Measurements from ENCODE around the gene WWC1.
"Not testable (repeated sequence)": the region's sequence is repeated elsewhere in the genome, so short reads cannot be mapped to it uniquely, and the experiment has no call there.

Gene WWC1

DNA sequence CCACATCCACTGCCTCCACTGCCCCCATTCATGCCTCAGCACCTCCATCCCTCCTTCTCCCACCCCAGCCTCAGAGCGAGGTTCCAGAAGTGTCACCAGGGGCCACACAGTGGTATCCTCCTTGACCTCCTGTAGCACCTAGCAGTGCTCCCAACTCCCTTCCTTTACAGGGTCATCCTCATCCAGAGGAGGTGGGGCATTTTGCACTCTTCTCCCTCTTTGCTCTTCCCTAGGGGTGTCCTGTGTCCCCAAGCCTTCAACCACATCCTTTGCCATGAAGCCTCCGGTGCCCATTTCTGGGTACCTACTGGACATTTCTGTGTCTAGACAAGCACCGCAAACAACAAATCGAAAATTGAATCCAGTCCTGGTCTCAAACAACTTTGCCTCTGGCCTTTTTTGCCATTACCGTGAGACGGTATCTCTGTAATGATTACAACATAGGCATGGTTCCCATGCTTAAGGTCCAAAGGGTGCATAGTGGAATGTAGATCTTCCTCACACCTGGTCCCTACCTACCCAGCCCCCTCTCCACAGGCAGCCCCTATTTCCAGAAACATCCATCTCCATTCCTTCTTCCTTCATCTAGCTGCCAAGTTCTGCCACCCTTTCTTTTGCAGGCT lies 17.6 kb downstream of the WWC1 start:
- DNase-seq (ENCODE audit: low read depth in 2 of 2) = no peak

DNA sequence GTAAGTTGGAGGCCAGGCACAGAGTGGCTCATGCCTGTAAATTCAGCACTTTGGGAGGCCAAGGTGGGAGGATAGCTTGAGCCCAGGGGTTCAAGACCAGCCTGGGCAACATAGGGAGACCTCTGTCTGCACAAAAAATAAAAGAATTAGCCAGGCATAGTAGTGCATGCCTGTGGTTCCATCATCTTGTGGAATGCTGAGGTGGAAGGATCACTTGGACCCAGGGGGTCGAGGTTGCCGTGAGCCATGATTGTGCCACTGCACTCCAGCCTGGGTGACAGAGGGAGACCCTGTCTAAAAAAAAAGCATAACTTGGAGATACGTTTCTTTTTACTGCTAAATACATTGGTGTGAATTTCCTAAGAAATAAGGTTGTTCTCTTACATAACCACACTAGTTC lies 19.1 kb downstream of the WWC1 start:
- DNase-seq (ENCODE audit: low read depth in 2 of 2) = not testable (repeated sequence)

DNA sequence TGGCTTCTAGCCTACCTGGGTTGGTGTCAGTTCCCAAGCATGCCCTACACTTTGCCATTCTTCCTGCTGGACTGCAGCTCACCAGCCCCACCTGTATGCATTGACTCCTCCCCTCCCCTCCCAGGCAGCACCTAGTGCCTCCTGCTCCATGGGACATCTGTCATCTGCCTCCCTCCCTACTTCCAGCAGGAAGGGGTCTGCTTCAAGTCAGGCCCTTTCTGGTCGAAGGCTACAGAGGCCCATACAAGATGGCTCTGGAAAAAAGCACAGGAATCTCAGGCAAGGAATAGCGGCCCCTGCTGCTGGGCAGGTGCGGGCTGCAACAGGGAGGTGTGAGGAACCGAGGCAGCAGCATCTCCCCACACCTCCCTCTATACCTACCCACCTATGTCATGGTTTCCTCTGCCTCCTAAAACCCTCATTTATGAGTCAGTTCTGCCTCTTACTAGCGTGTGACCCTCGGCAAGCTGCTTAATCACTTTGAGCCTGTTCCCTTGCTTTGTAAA lies 19.7 kb downstream of the WWC1 start:
- no peak for DNase-seq (ENCODE audit: low read depth in 2 of 2)

DNA sequence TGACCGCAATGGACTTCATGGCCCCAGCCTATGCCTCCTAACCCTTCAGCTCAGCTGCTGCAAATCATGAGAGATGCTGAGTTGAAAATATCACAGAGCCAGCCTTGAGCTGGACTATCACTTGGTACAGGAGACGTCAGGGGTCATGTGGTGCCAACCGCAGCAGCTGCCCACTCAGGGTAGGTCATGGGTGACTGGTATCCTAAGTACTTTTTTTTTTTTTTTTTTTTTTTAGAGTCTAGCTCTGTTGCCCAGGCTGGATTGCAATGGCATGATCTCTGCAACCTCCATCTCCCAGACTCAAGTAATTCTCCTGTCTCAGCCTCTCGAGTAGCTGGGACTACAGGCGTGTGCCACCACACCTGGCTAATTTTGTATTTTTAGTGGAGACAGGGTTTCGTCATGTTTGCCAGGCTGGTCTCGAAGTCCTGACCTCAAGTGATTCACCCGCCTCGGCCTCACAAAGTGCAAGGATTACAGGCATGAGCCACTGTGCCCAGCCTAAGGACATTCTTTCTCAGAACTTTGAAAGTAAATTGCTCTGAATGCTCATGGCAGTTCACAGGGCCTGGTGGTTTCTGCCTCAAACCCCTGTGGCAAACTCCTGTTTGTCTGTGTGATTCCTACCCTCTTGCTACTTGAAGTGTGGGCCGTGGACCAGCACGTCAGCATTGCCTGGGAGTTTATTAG lies 21.3 kb downstream of the WWC1 start:
- DNase-seq (ENCODE audit: low read depth in 2 of 2) = no peak

DNA sequence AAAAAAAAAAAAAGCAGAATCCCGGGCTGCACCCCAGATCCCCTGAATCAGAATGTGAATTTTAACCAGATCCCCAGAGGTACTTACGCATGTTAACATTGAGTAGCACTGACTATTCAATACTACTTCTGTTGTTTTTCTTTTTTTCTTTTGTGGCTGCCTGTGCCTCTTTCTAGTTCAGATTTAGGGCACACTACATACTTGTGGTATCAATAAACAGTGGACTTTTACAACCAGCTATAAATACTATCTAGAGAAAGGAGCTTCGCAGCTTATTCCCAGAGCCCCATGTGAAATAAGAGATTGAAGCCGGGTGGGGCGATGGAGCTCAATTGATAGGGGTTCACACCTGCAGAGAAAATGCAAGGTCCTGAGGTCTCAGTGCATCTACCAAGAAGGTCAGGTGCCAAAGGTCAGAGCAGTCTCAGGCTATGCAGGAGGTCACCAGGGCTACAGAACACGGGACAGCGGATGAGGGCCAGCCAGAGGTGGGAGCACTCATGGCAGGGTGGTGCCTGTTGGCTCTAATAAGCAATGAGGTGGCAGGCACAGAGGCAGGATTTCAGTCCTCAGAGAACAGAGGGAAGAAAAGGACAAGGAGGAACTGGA lies 22.3 kb downstream of the WWC1 start:
- peak; percentile 40 to 45 for DNase-seq (ENCODE audit: low read depth in 2 of 2)

DNA sequence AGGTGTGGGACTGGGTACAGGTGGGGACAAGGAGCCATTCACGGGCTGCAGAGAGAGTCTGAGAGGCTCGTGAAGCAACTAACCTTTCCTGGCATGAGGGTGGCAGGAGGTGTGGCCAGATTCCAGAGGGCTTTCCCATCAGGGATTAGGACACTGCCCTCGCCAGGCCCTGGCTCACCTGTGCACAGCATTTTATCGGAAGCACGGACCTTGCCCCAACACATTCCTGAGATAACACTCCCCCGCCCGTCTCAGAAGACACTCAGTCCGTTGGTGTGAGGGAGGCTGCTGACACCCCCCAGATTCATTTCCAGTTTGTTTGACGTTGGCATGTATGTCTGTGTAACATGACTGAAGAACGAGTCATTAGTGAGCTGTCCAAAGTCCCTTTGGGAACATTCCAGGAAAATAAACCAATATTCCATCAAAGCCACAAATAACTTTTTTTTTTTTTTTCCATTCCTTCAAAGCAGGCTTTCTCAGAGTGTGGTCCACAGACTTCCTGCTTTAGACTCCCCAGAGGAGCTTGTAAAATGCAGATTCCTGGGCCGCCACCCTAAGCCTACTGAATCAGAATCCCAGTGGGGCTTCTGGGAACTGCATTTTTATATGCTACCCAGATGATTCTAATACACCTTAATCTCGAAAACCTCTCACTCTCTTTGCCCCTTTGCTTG lies 23.4 kb downstream of the WWC1 start:
- peak; percentile 95 for DNase-seq (ENCODE audit: low read depth in 2 of 2)

DNA sequence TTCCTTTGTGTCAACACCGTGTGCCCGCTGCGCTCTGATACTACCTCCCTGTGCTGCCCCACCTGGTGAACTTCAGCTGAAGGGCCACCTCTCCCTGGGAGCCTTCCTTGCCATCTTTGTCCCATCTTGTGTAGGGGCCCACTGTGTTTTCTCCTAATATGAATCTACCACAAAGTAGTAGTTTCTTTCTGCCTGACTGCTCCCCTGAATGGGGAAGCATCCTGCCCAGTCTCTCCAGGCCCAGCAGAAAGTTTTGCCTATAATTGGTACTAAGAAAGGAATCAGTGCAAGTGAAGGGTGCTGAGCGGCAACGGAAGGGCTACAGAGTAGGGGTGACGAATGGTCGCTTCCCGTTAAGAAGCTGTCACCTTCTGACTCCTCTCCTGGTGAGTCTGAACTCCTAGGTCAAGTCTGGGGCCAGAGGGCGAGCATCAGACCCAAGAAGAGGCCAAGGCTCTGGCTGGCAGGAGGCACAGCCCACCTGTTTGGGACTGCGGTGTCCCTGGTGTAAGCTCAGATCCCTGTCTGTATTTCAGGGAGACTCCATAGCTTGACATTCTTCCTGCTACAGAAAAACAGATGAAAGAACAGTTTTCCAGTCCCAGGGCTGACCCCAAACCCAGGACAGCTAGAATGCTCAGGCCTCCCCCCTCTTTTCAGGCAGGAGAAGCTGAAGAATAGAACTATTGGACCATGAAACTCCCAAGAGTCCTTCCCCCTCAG lies 24.1 kb downstream of the WWC1 start:
- no peak for DNase-seq (ENCODE audit: low read depth in 2 of 2)

DNA sequence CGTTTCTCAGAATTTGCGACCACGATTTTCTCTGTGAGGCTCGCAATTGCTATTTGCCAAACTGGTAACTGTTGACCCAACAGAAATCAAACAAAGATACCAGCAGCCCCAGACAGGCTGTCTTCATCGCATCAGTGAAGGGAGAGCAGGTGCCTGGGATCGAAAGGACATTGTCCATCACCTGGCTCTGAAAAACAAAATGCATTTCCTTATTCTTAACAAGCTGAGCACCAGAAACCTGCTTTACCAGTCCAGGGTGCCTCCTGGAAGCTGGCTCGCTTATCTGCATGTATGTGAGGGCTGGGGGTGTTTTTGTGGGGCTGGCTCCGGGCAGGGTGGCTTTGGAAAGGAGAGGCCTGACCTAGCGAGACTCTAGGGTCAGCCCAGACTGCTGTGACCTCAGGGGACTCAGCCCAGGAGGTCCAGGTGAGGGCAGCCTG lies 24.7 kb downstream of the WWC1 start:
- no peak for DNase-seq (ENCODE audit: low read depth in 2 of 2)

DNA sequence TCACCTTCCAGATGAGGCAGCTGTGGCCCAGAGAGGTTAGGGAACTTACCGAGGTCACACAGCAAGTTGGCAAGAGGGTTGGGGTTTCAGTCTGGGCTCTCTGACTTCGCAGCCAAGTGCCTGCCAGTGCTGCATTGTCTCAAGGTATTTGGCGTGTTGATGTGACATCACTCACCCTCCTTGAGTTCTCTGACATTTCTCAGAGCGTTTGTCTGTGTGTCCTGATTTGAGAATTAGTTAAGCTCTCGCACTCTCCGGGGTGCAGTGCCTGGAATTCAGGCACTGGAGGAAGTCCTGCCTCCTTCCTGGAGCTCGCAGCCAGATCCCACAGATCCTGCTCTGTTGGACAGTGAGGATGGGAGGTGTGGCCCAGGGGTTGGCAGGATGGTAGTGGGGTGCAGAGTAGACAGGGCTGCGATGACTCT lies 25.7 kb downstream of the WWC1 start:
- DNase-seq (ENCODE audit: low read depth in 2 of 2) = no peak

DNA sequence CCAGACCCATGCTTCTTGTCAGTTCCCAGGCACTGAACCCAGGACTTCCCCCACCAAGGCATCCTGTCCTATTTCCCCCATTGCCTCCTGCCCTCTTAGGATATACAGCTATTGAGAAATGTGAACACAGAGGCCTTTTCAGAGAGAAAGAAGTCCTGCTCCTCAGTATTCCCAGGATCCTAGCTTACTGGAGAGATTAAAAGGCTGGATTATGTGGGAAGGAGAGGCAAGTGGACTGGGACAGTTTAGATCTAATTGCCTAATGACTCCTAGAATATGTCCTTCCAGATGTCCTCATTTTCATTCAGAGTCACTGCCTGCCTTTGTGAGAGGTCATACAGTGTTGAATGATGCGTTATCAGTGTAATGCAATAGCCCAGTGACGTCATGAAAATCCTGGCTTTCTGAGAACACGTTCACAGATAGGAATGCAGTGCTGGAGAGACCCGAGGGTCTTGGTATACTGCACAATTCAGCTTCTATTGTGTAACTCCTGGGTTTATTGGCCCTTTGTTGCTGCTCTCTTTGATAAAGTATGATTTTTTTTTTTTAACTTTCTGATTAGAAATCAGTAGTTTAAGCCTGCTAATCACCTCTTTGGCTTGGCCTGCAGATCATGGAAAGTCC lies 26.2 kb downstream of the WWC1 start:
- peak; percentile 96 for DNase-seq (ENCODE audit: low read depth in 2 of 2)

DNA sequence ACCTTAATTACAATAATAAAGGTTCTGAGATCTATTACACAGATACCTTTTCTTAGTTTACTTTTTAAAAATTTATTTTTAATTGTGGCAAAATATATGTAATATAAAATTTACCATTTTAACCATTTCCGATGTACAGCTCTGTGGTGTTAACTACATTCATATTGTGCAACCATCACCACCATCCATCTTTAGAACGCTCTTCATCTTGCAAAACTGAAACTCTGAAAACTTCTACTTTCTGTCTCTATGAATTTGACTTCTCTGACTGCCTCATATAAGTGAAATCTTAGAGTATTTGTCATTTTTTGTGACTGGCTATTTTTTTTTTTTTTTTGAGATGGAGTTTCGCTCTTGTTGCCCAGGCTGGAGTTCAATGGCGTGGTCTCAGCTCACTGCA lies 26.8 kb downstream of the WWC1 start:
- no peak for DNase-seq (ENCODE audit: low read depth in 2 of 2)

DNA sequence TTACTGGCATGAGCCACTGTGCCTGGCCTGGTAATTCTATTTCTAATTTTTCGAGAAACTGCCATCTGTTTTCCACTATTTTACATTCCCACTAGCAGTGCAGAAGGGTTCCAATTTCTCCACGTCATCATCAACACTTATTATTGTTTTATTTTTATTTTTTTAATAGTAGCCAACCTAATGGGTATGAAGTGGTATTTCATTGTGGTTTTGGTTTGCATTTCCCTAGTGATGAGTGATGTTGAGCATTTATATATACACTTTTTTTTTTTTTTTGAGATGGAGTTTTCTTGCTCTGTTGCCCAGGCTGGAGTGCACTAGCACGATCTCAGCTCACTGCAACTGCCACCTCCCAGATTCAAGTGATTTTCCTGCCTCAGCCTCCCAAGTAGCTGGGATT lies 28.3 kb downstream of the WWC1 start:
- DNase-seq (ENCODE audit: low read depth in 2 of 2) = no peak

DNA sequence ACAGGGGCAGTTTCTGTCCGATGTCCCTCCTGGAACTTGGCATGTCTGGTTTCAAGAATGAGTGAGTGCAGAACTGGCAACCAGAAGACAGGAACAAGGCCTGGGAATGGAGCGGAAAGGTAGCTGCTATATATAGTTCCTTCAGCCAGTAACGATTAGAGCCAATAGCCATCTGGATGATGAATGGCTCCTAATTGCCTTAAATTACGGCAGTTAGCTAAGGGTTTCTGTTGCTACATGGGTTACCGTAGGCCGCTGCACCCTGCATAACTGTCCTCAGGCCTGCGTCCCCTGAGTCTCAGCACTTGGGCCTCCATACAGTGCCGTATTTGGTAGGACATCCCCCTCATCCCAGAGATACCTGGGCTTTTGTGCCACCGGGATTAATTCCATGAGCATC lies 29.4 kb downstream of the WWC1 start:
- DNase-seq (ENCODE audit: low read depth in 2 of 2) = no peak

DNA sequence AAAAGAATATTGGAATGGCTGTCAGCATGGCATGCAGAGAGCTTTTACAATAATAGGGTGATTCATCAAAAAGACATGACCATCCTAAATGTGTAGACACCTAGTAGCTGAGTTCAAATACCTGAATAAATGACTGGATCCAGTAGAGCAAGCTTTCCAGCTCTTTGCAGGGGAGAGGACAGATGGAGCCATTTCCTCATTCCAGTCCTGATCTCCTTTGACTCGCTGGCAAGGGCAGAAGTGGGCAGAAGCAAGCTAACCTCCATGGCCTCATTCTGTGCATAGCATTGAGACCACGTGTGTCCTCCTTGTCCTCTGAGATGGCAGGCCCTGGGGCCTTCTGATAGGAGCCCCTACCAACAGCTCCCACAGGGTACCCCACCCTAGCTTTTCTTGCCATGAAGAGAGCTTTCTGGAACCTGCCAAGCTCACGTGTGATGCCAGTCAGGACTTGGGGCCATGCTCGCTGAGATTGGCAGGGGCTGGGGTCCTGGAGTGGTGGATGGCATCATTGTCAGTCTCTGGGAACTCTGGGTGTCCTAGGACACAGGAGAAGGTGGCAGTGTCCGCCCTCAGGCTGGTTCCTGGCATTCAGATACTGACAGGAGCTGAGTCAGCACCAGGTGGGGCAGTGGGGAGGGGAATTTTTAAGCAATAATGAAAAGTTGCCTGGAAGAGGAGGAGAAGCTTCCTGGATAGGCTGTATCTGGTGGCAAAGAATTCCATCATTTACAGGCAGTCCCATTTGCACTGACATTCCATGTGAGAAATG lies 33.6 kb downstream of the WWC1 start:
- no peak for DNase-seq (ENCODE audit: low read depth in 2 of 2)

DNA sequence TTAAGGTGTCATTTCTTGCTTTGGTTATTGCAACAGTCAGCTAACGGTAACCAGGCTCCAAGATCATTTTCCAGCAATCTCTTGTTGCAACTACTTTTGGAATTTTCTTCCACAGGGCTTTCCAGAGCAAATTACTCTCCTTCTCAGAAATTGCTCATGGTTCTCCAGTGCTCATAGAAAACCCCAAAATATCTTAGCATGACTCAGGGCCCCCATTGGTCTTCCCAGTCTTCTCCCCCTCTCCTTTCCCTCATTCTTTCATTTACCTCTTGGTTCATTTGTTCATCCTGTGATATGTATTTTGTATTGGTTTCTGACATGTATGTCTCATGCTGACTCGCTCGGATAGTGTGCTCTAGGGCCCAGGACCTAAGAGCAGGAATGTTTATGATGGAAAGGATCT lies 35.6 kb downstream of the WWC1 start:
- peak in 1 of 2 experiments; percentile 42 for DNase-seq (ENCODE audit: low read depth in 2 of 2)

DNA sequence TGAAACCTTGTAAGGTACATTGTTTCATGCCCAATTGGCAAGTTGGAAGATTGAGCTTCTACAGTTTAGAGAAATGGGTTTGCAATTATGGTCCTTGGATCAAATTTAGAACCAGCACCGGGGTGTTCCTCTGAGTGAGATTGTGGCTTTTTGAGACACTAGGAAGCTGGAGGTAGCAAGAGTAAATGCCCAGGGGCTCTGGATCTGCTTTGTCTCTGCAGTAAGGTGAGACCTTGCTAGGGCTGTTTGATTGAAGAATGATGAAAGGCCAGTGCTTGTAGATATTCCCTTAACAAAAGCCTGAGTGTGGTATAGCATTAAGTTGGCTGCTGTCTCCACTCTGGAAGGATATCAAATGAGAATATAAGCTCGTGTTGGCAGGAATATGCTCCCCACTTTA lies 36.0 kb downstream of the WWC1 start:
- no peak for DNase-seq (ENCODE audit: low read depth in 2 of 2)

DNA sequence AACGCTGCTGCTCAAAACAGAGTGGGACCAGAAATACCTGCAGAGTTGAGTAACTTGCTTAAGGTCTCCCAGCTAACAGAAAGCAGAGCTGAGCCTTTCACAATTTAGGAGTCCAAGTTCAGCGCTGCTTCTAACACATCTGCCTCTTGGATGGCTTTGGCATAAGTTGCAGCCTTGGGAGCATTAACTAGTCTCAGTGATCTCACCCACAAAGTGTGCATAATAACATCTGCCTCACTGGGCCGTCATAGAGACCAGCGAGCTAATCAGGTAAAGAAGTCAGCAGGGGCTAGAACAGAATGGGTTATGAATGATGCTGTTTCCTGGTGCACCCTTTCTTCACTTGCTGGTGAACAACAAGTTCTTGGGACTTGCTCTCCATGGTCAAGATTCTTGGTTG lies 36.5 kb downstream of the WWC1 start:
- DNase-seq (ENCODE audit: low read depth in 2 of 2) = peak in 1 of 2 experiments; percentile 43

DNA sequence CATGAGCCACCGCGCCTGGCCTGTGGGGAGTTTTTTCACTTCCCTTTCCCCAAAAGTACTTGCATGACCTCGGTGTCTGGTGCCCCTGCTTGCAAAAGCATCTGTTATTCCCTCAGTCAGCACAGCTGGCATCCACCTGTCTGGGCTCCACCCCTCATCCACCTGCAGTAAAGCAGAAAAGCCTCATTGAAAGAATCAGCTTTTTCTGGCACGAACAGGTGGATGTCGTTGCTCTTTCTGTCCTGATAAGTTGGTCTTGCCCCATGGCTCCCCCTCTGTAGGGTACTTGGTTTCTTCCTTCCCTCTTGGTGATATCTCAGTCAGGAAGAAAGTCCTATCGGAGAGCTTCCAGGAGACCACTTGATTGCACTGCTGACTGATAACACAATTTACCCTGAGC lies 37.4 kb downstream of the WWC1 start:
- DNase-seq (ENCODE audit: low read depth in 2 of 2) = no peak

DNA sequence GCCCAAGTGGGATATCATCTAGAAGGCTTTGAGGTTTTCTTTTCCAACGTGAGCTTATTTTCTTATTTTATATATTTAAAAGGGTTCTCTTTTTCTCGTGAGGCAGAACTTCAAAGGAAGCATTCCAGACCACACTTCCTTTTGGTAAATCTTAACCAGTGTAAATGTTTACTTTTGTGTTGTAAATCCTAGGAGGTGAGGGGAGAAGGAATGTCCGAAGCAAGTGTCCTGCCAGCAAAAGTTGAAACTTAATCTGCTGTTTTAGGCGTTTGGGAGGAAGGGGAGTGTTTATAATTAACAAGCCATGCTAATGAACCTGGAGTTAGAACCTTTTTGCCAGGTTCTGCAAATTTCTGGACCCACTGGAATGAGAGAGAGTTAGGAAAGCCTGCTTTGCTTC lies 37.9 kb downstream of the WWC1 start:
- DNase-seq (ENCODE audit: low read depth in 2 of 2) = no peak

DNA sequence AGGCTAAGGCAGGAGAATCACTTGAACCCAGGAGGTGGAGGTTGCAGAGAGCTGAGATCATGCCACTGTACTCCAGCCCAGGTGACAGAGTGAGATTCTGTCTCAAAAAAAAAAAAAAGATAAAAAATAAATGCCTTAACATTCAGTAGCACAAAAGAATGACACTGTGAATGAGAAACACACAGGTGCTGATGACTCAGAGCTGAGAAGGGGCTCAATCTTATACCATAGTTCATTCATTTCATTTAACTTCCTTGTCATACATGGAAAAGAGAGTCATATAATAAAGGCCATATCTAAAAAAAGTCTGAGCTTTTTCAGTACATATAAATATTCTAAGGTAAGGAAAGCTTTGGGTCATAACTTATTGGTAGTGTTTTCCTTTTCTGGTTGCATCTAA lies 40.6 kb downstream of the WWC1 start:
- no peak for DNase-seq (ENCODE audit: low read depth in 2 of 2)

DNA sequence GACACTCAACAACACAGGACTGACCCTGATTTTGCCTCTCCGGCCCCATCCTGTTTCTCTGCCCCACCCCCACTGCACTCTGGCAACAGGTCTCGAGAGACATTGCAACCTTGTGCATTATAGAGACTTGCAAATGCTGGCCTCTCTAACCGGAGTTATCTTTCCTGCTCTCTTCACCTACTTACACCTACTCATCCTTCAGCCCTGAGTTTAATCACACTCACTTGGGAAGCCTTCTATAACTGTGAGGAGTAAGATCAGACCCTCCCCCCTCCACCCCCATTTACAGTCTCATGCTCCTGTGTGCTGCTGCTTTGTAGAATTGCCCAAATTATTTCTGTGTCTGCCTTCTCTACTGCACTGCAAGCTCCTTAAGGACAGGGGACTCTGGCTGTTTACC lies 42.8 kb downstream of the WWC1 start:
- no peak for DNase-seq (ENCODE audit: low read depth in 2 of 2)

All from fibroblast of skin of left quadriceps (primary cell).